H1 (cell line): ENCODE results near the gene AANAT. TPM values are rescaled to one million over a fixed set of nuclear protein-coding genes. Genes with fewer than 3 reads are reported as not detected.

Source experiments
- CTCF ChIA-PET: fragments of 300-600 bp; sonication (Branson Sonifier 250); formaldehyde crosslinking; loops from one replicate; lab custom pipeline; 2021; ENCODE audit not compliant: partially characterized antibody; lab: Charles Lee
- POLR2A ChIA-PET: fragments of 300-600 bp; sonication (Branson Sonifier 250); formaldehyde crosslinking; loops from one replicate; lab custom pipeline; 2021; ENCODE audit warnings: inconsistent platforms; ENCODE audit not compliant: partially characterized antibody; lab: Charles Lee
- DNase-seq, 2 experiments: peaks; one replicate each; pipeline versions ENCODE4 v3.0.0 to v3.0.0-alpha.2; 2010 to 2022; ENCODE audit warnings: low spot score in 2 of 2, low read depth in 1 of 2, mixed read lengths in 1 of 2
- FAIRE-seq: peaks from 2 replicates; lab custom pipeline; 2011; peaks lifted over from hg19 to GRCh38; lab: Jason Lieb, UNC
- H2AFZ ChIP-seq: 2 replicates; pipeline ENCODE4 v1.8.1; 2012; ENCODE audit warnings: low read length, inconsistent platforms
- H2AK5ac ChIP-seq: 2 replicates; pipeline ENCODE4 v1.6.1; 2013; ENCODE audit warnings: low read depth, low read length
- H2BK120ac ChIP-seq: replicated peaks from 2 replicates; pipeline ENCODE3; 2013; ENCODE audit warnings: low read depth, low read length, inconsistent platforms
- H2BK12ac ChIP-seq: 2 replicates; pipeline ENCODE4 v1.6.1; 2013; ENCODE audit warnings: low read depth, low read length
- H2BK15ac ChIP-seq: 2 replicates; pipeline ENCODE4 v1.6.1; 2013; ENCODE audit warnings: low read length
- H2BK20ac ChIP-seq: 2 replicates; pipeline ENCODE4 v1.6.1; 2013; ENCODE audit warnings: low read length
- H2BK5ac ChIP-seq: 2 replicates; pipeline ENCODE4 v1.6.1; 2013; ENCODE audit warnings: low read depth, low read length
- H3K14ac ChIP-seq: 2 replicates; pipeline ENCODE4 v1.6.1; 2013; ENCODE audit warnings: inconsistent platforms; ENCODE audit not compliant: insufficient read length
- H3K18ac ChIP-seq: 2 replicates; pipeline ENCODE4 v1.6.1; 2013; ENCODE audit warnings: low read length; ENCODE audit errors: extremely low read depth
- H3K23ac ChIP-seq: 2 replicates; pipeline ENCODE4 v1.6.1; 2013; ENCODE audit warnings: inconsistent platforms; ENCODE audit not compliant: insufficient read length
- H3K23me2 ChIP-seq: 2 replicates; pipeline ENCODE4 v1.6.1; 2013; ENCODE audit warnings: low read depth, low read length
- H3K27ac ChIP-seq: 2 replicates; pipeline ENCODE4 v1.6.1; 2011; ENCODE audit warnings: low read depth, low read length, inconsistent platforms
- H3K27me3 ChIP-seq, 4 experiments: replicated peaks in 1 of 4; 1 replicate in 1 of 4; 2 replicates in 3 of 4; pipeline versions ENCODE4 v1.6.1 to v1.8.1; 2011 to 2013; ENCODE audit warnings: low read length in 3 of 4, mild to moderate bottlenecking in 3 of 4, inconsistent platforms in 2 of 4, mixed read lengths in 2 of 4, moderate library complexity in 1 of 4; ENCODE audit not compliant: control insufficient read depth in 3 of 4, insufficient read depth in 3 of 4; ENCODE audit errors: extremely low read depth in 1 of 4
- H3K36me3 ChIP-seq, 4 experiments: 2 replicates each; pipeline versions ENCODE4 v1.6.1 to v1.8.1; 2011 to 2013; ENCODE audit warnings: mild to moderate bottlenecking in 4 of 4, low read length in 3 of 4, moderate library complexity in 2 of 4, control low read depth in 1 of 4, inconsistent platforms in 1 of 4; ENCODE audit not compliant: insufficient read depth in 4 of 4, control insufficient read depth in 2 of 4
- H3K4ac ChIP-seq: replicated peaks from 2 replicates; pipeline ENCODE3; 2013; ENCODE audit warnings: low read length, low read depth, mixed read lengths, inconsistent platforms; ENCODE audit not compliant: insufficient read length
- H3K4me1 ChIP-seq, 4 experiments: replicated peaks in 1 of 4; 1 replicate in 1 of 4; 2 replicates in 3 of 4; pipeline versions ENCODE4 v1.6.1 to v1.8.1; 2011 to 2013; ENCODE audit warnings: low read length in 3 of 4, inconsistent platforms in 2 of 4, mixed read lengths in 1 of 4; ENCODE audit not compliant: insufficient read depth in 4 of 4, control insufficient read depth in 3 of 4
- H3K4me2 ChIP-seq, 2 experiments: 2 replicates each; pipeline versions ENCODE4 v1.6.1 to v1.8.1; 2011 to 2013; ENCODE audit warnings: low read depth in 2 of 2, low read length in 2 of 2, control low read depth in 1 of 2, inconsistent platforms in 1 of 2, mild to moderate bottlenecking in 1 of 2; ENCODE audit not compliant: insufficient read depth in 1 of 2
- H3K4me3 ChIP-seq, 4 experiments: fragments of 200-600, 300-600 bp in 1 of 4; sonication (generic), shearing (Covaris generic), sonication (Bioruptor Twin) in 1 of 4; 2 replicates each; pipeline versions ENCODE4 v1.5.1 to v1.8.1; 2011 to 2016; ENCODE audit warnings: low read length in 4 of 4, low read depth in 3 of 4, control low read depth in 2 of 4, inconsistent platforms in 2 of 4, mild to moderate bottlenecking in 2 of 4, mixed read lengths in 1 of 4, moderate library complexity in 1 of 4; ENCODE audit not compliant: insufficient read depth in 2 of 4; ENCODE audit errors: extremely low read depth in 1 of 4
- H3K56ac ChIP-seq: replicated peaks from 2 replicates; pipeline ENCODE3; 2013; ENCODE audit warnings: low read depth, mild to moderate bottlenecking, mixed read lengths, low read length, inconsistent platforms; ENCODE audit not compliant: insufficient read length
- H3K79me1 ChIP-seq: 2 replicates; pipeline ENCODE4 v1.6.1; 2013; ENCODE audit warnings: low read depth, low read length, control low read depth
- H3K79me2 ChIP-seq, 2 experiments: 2 replicates each; pipeline versions ENCODE4 v1.6.1 to v1.8.1; 2012 to 2013; ENCODE audit warnings: low read length in 2 of 2, mild to moderate bottlenecking in 2 of 2, inconsistent platforms in 1 of 2; ENCODE audit not compliant: insufficient read depth in 2 of 2, control insufficient read depth in 1 of 2
- H3K9ac ChIP-seq, 4 experiments: replicated peaks in 1 of 4; 1 replicate in 1 of 4; 2 replicates in 3 of 4; pipeline versions ENCODE4 v1.6.1 to v1.8.1; 2011 to 2013; ENCODE audit warnings: low read depth in 3 of 4, low read length in 3 of 4, control low read depth in 2 of 4, mild to moderate bottlenecking in 2 of 4, moderate library complexity in 2 of 4, inconsistent platforms in 1 of 4; ENCODE audit errors: extremely low read depth in 1 of 4
- H3K9me3 ChIP-seq, 2 experiments: 2 replicates each; pipeline versions ENCODE4 v1.6.1 to v1.8.1; 2012 to 2013; ENCODE audit warnings: mild to moderate bottlenecking in 2 of 2, moderate library complexity in 2 of 2, control low read depth in 1 of 2, inconsistent platforms in 1 of 2, low read depth in 1 of 2, low read length in 1 of 2, mixed read lengths in 1 of 2; ENCODE audit not compliant: insufficient read depth in 2 of 2
- H4K20me1 ChIP-seq, 2 experiments: replicated peaks in 1 of 2; 2 replicates each; pipeline versions ENCODE3 to v1.8.1; 2011 to 2013; ENCODE audit warnings: inconsistent platforms in 2 of 2, low read length in 2 of 2, mild to moderate bottlenecking in 1 of 2; ENCODE audit not compliant: insufficient read depth in 2 of 2, control insufficient read depth in 1 of 2
- H4K5ac ChIP-seq: 2 replicates; pipeline ENCODE4 v1.6.1; 2013; ENCODE audit warnings: low read length, low read depth, mixed read lengths, inconsistent platforms; ENCODE audit not compliant: insufficient read length
- H4K8ac ChIP-seq: 2 replicates; pipeline ENCODE4 v1.8.0; 2013; ENCODE audit warnings: mild to moderate bottlenecking, moderate library complexity, low read length, inconsistent platforms; ENCODE audit not compliant: insufficient read depth; ENCODE audit errors: extremely low read depth
- H4K91ac ChIP-seq: replicated peaks from 2 replicates; pipeline ENCODE3; 2013; ENCODE audit warnings: low read length, mixed read lengths, inconsistent platforms; ENCODE audit not compliant: insufficient read length
- CHD1 ChIP-seq: IDR thresholded peaks from 2 replicates; pipeline ENCODE4 v1.6.1; 2012; ENCODE audit warnings: low read depth, low read length, improper control_type of control experiment
- MAFK ChIP-seq: IDR thresholded peaks from 2 replicates; pipeline ENCODE4 v1.6.1; 2012; ENCODE audit warnings: low read depth, mild to moderate bottlenecking, improper control_type of control experiment, low read length
- POLR2AphosphoS5 ChIP-seq: IDR thresholded peaks from 2 replicates; pipeline ENCODE4 v1.6.1; 2011; ENCODE audit warnings: low read depth, low read length
- SAP30 ChIP-seq: fragments of 300-600 bp; sonication (generic); IDR thresholded peaks from 2 replicates; pipeline ENCODE4 v1.7.1; 2012; ENCODE audit warnings: low read length, moderate library complexity, mild to moderate bottlenecking, inconsistent platforms; ENCODE audit not compliant: insufficient read depth, insufficient replicate concordance
- WGBS, 2 experiments: shearing (Covaris generic) in 1 of 2; methylation state at CpG; one replicate each; pipeline versions ENCODE4 v1.1.6 to v1.1.7; 2013 to 2015; ENCODE audit warnings: low lambda C conversion rate in 2 of 2, mixed read lengths in 2 of 2, inconsistent platforms in 1 of 2, low coverage in 1 of 2, missing lambda C conversion rate in 1 of 2; ENCODE audit not compliant: insufficient replicate concordance in 2 of 2, insufficient coverage in 1 of 2, insufficient read length in 1 of 2; ENCODE audit errors: extremely low coverage in 1 of 2, missing lambda C conversion rate in 1 of 2; 5-methylcytosine and 5-hydroxymethylcytosine counted together
- polyA plus RNA-seq, 7 experiments: library from polyadenylated mRNA; depleted of rRNA in 3 of 7; stranded (reverse) in 5 of 7; unstranded in 2 of 7; fragments of >200 nt in 5 of 7; fragments of 200-250 nt in 2 of 7; gene quantifications; 1 replicate in 5 of 7; 2 replicates in 1 of 7; 4 replicates in 1 of 7; pipeline versions ENCODE4 v1.2.1 to v1.2.3, GENCODE V29; 2011 to 2013; ENCODE audit warnings: missing spikeins in 2 of 7, mixed read lengths in 2 of 7
- total RNA-seq: library from RNA; stranded (reverse); fragmentation: NEBNext Ultra II Directional; extraction: Animal tissue kit (Norgen Biotek cat#: 25700); gene quantifications from 2 replicates; pipeline ENCODE4 v1.2.1, GENCODE V29; 2021

The AANAT gene
- total and polyA plus RNA-seq, 2 of the 8 experiments (the other 6 are each of a cell fraction or from before 2014, with no cell fraction given), result 0.53 TPM; not detected in 1

DNA sequence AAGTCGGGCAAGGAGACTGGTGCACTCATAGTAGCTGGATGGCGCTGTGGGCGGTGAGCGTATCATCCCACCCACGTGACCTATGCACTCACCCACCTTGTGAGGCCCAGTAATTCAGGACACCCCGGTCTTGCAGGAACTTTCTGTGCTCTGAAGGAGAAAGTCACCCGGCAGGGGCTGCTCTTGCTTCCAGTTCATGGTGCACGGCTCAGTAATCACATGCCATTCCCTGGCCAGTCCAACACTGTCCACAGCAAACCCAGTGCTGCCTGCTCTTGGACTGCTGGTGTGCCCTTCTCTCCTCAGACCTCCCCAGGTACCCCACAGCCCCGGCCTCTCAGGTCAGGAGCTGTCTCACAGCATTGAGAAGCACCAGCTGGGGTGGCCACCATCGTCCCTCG is 50.2 kb downstream of the AANAT start:
- no peak for DNase-seq
- Histone ChIP-seq H3K4ac (no peak overlapping the region), H3K4me2 (no peak overlapping the region), H4K20me1 (peaks cover 0 to 1% of the 10 kb centered on the region in 2 experiments), H3K79me1 (no peaks in the 10 kb centered on the region), H3K27ac (no peak overlapping the region), H3K14ac (no peak overlapping the region), H3K9ac (no peak overlapping the region), H3K4me1 (peaks cover 0 to 4% (median 0%) of the 10 kb centered on the region in 4 experiments; a peak in 3 of 7 replicates), H2BK12ac (no peak overlapping the region), H2BK120ac (no peak overlapping the region), H3K56ac (no peak overlapping the region), H3K23ac (no peak overlapping the region), H3K4me3 (no peak overlapping the region), H2BK15ac (no peak overlapping the region), H2AK5ac (no peak overlapping the region), H3K9me3 (no peaks in the 10 kb centered on the region), H3K36me3 (no peaks in the 10 kb centered on the region), H2BK20ac (no peak overlapping the region), H4K91ac (no peak overlapping the region), H4K8ac (no peak overlapping the region), H2BK5ac (no peak overlapping the region), H3K23me2 (no peaks in the 10 kb centered on the region), H4K5ac (no peak overlapping the region), H3K18ac (no peak overlapping the region), H3K79me2 (no peaks in the 10 kb centered on the region), H3K27me3 (no peaks in the 10 kb centered on the region; a peak in 1 of 7 replicates), H2AFZ (no peak overlapping the region)
- ChIA-PET POLR2A (interaction anchor here (1.4 kb wide), 1 partner anchor 27 kb away, joined by 3 read pairs; no protein-coding TSS in a partner anchor), CTCF (interaction anchor here (1.1 to 10.8 kb wide), 7 partner anchors 12 to 164 kb away, joined by 3 to 260 read pairs (median 4); partner anchors contain the start of genes CYGB, PRCD and RHBDF2)
- TF ChIP-seq MAFK, result no peak
- TF ChIP-seq POLR2AphosphoS5, result no peak
- no peak for TF ChIP-seq SAP30
- no peak for TF ChIP-seq CHD1
- 91% methylated on average over 10 of the region's 11 CpGs; no CpG with 5 or more reads in 1 of the 2 experiments for WGBS, 2 experiments
- no peak for FAIRE-seq
